Stimulated activated CD4-positive, alpha-beta T cell treated with anti-CD3 and anti-CD28 coated beads, Interleukin-1b, Interleukin-23, amount 100 ng/mL, for 48 hours (primary cell): ENCODE results near the gene ABCA13.
"Not testable (repeated sequence)": the region's sequence is repeated elsewhere in the genome, so short reads cannot be mapped to it uniquely, and the experiment has no call there.

ENCODE experiments used
- DNase-seq: peaks from one replicate; pipeline ENCODE4 v3.0.0-alpha.2; 2020

The ABCA13 gene, protein sequence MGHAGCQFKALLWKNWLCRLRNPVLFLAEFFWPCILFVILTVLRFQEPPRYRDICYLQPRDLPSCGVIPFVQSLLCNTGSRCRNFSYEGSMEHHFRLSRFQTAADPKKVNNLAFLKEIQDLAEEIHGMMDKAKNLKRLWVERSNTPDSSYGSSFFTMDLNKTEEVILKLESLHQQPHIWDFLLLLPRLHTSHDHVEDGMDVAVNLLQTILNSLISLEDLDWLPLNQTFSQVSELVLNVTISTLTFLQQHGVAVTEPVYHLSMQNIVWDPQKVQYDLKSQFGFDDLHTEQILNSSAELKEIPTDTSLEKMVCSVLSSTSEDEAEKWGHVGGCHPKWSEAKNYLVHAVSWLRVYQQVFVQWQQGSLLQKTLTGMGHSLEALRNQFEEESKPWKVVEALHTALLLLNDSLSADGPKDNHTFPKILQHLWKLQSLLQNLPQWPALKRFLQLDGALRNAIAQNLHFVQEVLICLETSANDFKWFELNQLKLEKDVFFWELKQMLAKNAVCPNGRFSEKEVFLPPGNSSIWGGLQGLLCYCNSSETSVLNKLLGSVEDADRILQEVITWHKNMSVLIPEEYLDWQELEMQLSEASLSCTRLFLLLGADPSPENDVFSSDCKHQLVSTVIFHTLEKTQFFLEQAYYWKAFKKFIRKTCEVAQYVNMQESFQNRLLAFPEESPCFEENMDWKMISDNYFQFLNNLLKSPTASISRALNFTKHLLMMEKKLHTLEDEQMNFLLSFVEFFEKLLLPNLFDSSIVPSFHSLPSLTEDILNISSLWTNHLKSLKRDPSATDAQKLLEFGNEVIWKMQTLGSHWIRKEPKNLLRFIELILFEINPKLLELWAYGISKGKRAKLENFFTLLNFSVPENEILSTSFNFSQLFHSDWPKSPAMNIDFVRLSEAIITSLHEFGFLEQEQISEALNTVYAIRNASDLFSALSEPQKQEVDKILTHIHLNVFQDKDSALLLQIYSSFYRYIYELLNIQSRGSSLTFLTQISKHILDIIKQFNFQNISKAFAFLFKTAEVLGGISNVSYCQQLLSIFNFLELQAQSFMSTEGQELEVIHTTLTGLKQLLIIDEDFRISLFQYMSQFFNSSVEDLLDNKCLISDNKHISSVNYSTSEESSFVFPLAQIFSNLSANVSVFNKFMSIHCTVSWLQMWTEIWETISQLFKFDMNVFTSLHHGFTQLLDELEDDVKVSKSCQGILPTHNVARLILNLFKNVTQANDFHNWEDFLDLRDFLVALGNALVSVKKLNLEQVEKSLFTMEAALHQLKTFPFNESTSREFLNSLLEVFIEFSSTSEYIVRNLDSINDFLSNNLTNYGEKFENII (N-terminal part only)

DNA sequence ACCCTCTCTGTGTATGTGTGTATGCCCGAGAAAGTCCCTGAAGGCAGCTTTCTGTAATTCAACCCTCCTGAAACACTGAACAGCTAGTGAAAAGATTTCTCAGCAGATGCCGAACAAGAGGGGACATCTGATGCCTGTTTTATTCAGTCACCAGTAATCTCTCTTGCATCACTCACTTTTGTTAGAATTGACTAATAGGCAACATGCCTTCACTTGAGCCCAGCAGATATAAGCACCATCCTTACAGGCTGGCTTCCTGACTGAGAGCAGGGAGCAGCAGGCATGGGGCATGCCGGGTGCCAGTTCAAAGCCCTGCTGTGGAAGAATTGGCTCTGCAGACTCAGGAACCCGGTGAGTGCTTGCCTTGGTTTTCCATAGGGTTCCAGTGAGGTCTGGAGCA lies at the start of gene ABCA13:
TSS of gene ABCA13 (plus strand) at position 257 of the 400 bp plus-strand sequence. CDS start at position 283, 26 bp downstream.
- DNase-seq = no peak

DNA sequence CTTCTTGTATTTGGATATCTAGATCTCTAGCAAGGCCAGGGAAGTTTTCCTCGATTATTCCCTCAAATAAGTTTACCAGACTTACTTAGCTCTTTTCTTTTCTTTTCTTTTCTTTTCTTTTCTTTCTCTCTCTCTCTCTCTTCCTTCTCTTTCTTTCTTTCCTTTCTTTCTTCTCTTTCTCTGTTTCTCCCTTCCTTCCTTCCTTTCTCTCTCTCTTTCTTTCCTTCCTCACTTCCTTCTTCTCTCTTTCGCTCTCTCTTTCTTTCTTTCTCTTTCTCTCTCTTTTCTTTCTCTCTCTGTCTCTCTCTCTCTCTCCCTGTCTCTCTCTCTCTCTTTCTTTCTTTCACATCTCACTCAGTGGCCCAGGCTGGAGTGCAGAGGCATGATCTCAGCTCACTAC lies 45.2 kb upstream of the ABCA13 start:
- DNase-seq = no peak

- DNase-seq = no peak
Observed at GRCh38 chr7:48130658-48131108, 40.6 kb upstream of the ABCA13 start.

DNA sequence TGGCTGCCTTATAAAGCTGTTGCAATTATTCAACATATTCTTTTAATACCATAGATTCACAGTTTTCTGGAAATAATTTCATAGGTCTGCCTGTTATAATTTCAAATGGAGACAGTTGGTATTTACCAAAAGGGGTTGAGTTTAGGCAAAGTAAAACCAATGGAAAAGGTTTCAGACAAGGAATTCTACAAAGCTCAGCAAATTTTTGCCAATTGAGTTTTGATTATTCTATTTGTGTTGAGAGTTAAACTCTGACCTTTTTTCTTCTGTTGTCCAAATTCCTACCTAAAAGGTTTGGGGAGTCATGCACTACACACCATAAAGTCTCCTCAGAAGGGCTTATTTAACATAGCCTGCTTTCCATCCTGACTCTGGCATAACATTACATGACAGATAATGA lies 38.5 kb upstream of the ABCA13 start:
- DNase-seq = no peak

GRCh38 chr7:48139459-48139858 lies 31.8 kb upstream of the ABCA13 start:
- DNase-seq = no peak

DNA sequence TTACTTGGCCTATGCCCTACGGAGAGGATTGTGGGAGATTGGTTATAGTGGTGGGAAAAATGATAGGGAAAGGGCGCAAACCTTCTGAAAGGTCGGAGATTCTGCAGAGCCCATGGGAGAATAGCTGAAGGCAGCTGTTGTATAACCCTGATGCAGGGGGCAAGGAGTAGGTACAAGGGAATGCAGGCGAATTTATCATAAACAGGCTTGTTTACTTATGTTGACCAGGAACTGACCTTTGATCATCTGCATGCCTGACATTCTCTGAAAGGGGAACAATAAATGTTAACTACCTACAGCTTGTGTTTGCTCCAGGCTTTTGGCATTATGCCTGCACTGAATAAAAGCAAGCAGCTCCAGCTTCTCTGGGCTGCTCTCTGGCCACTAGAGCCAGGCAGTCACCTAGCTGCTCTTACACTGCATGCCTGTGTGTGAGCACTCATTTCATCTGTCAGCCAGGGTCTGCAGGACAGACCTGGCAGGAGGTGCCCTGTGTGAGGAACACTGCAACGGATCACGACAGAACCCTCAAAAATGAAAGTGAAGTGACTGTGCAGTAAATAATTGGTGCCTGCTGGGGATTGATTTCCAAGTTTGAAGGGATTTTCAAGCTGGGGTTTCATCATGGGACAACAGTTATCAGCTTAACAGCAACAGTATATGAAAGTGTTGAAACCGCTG lies 31.1 kb upstream of the ABCA13 start:
- no peak for DNase-seq

DNA sequence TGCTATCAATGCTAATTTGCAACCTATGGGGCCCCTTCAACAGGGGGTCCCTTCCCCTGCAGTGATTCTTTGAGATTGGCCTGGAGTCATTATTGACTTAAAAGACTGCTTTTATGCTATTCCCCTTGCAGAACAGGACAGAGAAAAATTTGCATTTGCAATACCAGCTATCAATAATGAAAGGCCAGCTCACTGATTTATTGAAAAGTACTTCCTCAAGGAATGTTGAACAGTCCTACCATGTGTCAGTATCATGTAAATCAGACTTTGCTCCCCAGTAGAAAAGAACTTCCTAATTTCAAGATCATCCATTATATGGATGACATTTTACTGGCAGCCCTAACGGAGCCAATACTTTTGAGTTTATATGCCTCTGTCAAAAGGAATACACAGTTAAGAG lies 29.7 kb upstream of the ABCA13 start:
- DNase-seq = no peak

DNA sequence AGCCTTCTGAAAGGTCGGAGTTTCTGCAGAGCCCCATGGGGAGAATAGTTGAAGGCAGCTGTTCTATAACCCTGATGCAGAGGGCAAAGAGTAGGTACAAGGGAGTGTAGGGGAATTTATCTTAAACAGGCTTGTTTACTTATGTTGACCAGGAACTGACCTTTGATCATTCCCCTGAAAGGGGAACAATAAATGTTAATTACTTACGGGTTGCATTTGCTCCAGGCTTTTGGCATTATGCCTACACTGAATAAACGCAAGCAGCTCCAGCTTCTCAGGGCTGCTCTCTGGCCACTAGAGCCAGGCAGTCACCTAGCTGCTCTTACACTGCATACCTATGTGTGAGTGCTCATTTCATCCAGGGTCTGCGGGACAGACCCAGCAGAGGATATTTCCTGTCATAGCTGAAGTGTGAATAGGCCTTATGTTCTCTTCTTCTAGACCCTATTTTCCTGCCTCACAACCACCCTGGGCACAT lies 26.9 kb upstream of the ABCA13 start:
- DNase-seq = no peak

- no peak for DNase-seq
Observed at GRCh38 chr7:48147078-48147591, 24.1 kb upstream of the ABCA13 start.

DNA sequence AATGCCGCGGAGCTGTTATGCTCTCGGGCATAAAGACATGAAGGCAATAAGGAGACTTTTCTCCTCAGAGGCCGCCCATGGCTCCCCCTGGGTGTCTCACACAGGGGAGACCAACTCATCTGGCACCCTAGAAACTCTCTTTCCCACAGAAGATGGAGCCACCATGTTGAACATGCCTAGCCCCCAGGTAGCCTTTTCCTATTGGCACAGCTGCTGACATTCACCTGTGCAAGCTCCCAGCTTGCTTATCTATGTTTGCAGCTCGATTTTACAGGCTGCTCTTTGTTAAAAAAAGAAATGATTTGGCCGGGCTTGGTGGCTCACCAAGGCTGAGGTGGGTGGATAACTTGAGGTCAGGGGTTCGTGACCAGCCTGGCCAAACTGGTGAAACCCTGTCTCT lies 23.6 kb upstream of the ABCA13 start:
- DNase-seq = not testable (repeated sequence)

DNA sequence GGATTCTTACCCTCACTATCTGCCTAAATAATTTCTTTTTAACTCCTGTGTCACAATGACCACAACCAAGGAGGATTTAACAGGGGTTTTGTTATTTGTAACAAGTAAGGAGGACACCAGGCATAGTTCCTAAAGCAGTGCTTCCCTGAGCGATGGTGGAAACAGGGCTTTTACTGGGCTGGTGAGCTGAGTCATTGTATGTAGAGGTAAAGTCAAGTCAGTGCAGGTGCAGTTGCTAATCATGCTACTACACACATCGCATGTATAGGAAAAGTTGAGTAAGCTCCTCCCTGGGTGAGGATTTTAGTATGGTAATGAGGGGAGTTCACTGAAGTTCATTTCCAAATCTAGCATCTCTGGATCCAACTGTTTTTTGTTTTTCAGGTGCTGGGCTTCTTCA lies 22.9 kb upstream of the ABCA13 start:
- DNase-seq = no peak

DNA sequence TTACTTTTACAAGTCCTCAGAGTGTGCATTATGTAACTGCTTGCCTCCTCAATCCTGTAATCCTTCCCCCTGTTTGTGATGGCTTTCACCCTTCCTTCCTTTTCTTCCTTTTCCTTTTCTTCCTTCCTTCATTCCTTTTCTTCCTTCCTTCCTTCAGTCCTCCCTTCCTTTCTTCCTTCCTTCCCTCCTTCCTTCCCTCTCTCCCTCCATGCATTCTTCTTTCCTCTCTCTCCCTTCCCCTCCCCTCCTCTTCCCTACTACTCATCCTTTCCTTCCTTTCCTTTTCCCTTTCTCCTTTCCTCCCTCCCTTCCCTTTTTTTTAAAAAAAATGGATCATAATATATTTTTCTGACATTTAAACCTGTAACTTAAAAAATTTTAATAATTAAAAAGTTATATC lies 22.2 kb upstream of the ABCA13 start:
- no peak for DNase-seq

- DNase-seq = no peak
Observed at GRCh38 chr7:48150086-48150485, 21.2 kb upstream of the ABCA13 start.

GRCh38 chr7:48154792-48155413 lies 16.4 kb upstream of the ABCA13 start:
- peak; percentile 15 for DNase-seq

DNA sequence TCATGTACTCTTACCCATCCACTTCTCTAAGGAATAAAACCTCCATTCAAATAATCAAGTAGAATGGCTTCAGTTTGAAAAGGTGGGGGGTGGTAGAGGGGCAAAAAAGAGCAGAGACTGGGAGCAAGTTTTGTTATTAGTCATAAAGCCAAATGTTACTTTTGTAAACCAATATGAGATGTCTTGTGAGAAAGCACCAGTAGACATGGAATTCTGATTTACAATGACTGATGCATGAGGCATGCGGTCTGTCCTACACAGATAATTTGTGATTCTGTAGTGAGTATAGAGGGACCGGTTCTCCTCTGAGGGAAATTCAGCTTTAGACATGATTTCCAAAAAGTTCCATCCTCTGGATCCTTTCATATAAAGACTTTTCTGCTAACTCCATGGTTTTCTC lies 12.9 kb upstream of the ABCA13 start:
- DNase-seq = no peak

DNA sequence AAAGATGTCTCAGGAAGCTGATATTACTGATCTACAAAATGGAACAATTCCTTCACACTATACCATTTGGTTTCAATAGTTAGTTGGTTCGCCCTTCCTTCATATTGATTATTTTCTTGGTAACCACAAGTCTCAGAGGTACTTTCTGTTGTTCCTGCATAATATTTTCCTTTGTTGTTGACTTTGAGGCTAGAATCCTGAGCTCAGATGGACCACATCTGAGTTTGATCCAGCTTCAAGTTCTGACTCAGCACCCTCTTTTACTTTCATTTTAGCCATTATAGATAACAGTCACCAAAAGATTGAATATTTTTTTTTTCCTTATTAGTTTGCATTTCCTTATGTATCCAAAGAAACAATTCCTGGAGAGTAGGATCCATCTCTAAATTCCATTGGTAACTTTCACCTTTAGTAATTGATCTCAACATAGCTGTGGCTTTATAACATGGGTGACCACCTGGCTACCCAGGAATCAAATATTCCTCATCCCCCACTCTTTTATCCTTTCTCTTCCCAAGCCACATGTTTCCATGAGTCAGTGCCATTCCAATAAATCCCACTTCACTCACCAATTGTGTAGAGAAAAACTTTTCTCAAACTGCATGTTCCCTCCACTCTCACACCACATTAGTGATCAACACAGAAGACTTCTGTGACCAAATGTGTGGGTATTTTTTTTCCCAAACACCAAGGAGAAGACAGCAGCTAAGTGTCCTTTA lies 9.7 kb upstream of the ABCA13 start:
- no peak for DNase-seq

DNA sequence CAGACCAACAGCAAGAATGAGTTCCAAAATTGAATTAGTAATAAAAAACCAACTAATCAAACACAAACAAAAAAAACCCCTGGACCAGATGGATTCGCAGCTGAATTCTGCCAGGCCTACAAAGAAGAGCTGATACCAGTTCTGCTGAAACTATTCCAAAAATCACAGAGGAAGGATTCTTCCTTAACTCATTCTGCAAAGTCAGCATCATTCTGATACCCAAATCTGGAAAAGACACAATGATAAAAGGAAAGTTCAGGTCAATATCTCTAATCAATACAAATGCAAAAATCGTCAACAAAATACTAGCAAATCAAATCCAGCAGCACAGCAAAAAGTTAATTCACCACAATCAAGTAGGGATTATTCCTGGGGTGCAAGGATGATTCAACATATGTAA lies 6.1 kb upstream of the ABCA13 start:
- DNase-seq = no peak

GRCh38 chr7:48168159-48168558 lies 3.1 kb upstream of the ABCA13 start:
- DNase-seq = no peak

DNA sequence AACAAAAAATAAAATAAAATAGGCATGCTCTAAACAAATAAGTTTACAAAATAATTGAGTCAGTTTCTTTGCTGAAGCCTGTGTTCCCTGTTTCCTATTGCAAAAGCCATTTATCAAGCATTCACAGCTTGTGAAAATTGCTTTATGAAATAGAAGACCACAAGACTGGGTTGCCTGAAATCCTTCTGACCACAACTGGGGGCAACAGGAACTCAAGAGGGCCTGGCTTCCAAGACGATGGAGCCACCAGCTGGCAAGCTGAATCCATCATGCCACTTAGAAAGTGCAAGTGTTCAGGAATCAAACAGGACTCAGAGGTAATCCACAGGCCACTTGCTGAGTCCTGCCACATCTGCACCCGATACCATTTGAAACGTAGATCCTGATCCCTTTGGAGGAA lies 752 bp upstream of the ABCA13 start:
- no peak for DNase-seq

DNA sequence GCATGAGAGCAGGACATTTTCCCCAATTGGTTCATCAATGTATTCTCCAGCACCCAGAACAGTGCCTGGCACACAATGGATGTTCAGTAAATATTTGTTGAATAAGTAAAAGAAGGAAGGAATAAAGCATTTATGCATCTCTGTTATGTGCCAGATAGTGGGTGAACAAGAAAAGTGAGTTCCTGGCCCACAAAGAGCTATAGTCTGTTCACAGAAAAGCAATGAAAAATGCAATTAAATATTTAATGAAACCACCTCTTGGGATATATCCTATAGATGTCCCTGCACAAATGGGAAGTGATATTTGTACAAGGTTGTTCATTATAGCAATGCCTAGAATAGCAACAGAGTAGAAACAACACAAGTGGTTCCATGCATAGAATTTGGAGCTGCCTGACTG lies 2.1 kb downstream of the ABCA13 start:
- DNase-seq = no peak
